BJ (cell line): ENCODE data around the gene CISH. TPM values are rescaled to one million over a fixed set of nuclear protein-coding genes. Genes with fewer than 3 reads are reported as not detected.
A peak's percentile ranks its signal among the peaks of the same experiment; 100 is the strongest.

Experiments used
- CTCF ChIA-PET: fragments of 350-600 bp; formaldehyde crosslinking; extraction: SDS; loops from one replicate; lab custom pipeline; 2021; ENCODE audit warnings: antibody characterized with exemption, inconsistent platforms; lab: Yijun Ruan, JAX
- POLR2A ChIA-PET: fragments of 300-600 bp; sonication (Branson Sonifier 250); formaldehyde crosslinking; extraction: SDS; loops from one replicate; lab custom pipeline; 2021; ENCODE audit warnings: antibody characterized with exemption; lab: Charles Lee
- DNase-seq: peaks from one replicate; pipeline ENCODE4 v3.0.0-alpha.2; 2011; ENCODE audit warnings: low read depth
- H3K27me3 ChIP-seq: 2 replicates; pipeline ENCODE4 v1.6.0; 2011; ENCODE audit warnings: low read length; ENCODE audit not compliant: control insufficient read depth, insufficient read depth
- H3K36me3 ChIP-seq: 2 replicates; pipeline ENCODE4 v1.5.1; 2011; ENCODE audit warnings: low read length; ENCODE audit not compliant: control insufficient read depth, insufficient read depth
- H3K4me3 ChIP-seq: 2 replicates; pipeline ENCODE4 v1.5.1; 2011; ENCODE audit warnings: low read depth, mild to moderate bottlenecking, control low read depth, low read length
- CTCF ChIP-seq: IDR thresholded peaks from 2 replicates; pipeline ENCODE4 v1.5.1; 2011; ENCODE audit warnings: low read depth, mild to moderate bottlenecking, control low read depth, inconsistent platforms, low read length, moderate library complexity; ENCODE audit not compliant: insufficient read depth
- polyA plus RNA-seq: library from polyadenylated mRNA; depleted of rRNA; stranded (reverse); fragments of >200 nt; gene quantifications from 2 replicates; pipeline ENCODE4 v1.2.3, GENCODE V29; 2011

Gene CISH
- polyA plus RNA-seq, 1 experiment: 2.6 TPM

GRCh38 chr3:50620820-50621219 is 9.2 kb upstream of the CISH start:
- CTCF ChIA-PET: interaction anchor here (1.1 to 1.7 kb wide), 3 partner anchors 9 to 690 kb away, joined by 3 to 5 read pairs (median 4); partner anchors contain the start of gene CISH
- no peak for DNase-seq
- no peak for TF ChIP-seq CTCF

GRCh38 chr3:50620420-50620819 is 8.8 kb upstream of the CISH start:
- ChIA-PET POLR2A (no interaction called here), CTCF (interaction anchor here (0.9 to 1.7 kb wide), 6 partner anchors 9 to 690 kb away, joined by 3 to 6 read pairs (median 4); partner anchors contain the start of gene CISH)
- DNase-seq: no peak
- Histone ChIP-seq H3K36me3 (no peaks in the 10 kb centered on the region), H3K27me3 (no peaks in the 10 kb centered on the region), H3K4me3 (no peak overlapping the region)
- TF ChIP-seq CTCF: no peak

More at GRCh38 chr3:50620820-50621219, 9.2 kb upstream of the CISH start:
- POLR2A ChIA-PET: no interaction called here
- Histone ChIP-seq H3K36me3 (no peaks in the 10 kb centered on the region), H3K4me3 (no peak overlapping the region), H3K27me3 (no peaks in the 10 kb centered on the region)

- CTCF ChIA-PET: interaction anchor here (0.9 to 15.0 kb wide), 4 partner anchors 14 to 743 kb away, joined by 4 to 479 read pairs (median 12); partner anchors contain the start of genes C3orf18 and HEMK1
- no peak for TF ChIP-seq CTCF
- POLR2A ChIA-PET: no interaction called here
- H3K36me3 ChIP-seq: no peaks in the 10 kb centered on the region
- no peaks in the 10 kb centered on the region for H3K27me3 ChIP-seq
- peak overlapping the region; percentile 88 for H3K4me3 ChIP-seq
- DNase-seq: no peak
Measured at GRCh38 chr3:50617911-50618481, 6.4 kb upstream of the CISH start.

GRCh38 chr3:50617096-50617791 is 5.7 kb upstream of the CISH start, which contains the start of gene MAPKAPK3:
TSS of gene MAPKAPK3 (plus strand) at chr3:50617151. CDS start at chr3:50617566, 415 bp downstream.
- ChIA-PET POLR2A (no interaction called here), CTCF (interaction anchor here (0.7 to 15.0 kb wide), 24 partner anchors 8 to 1053 kb away, joined by 3 to 479 read pairs (median 10); partner anchors contain the start of genes C3orf18, HEMK1 and MANF)
- no peak for DNase-seq
- Histone ChIP-seq H3K36me3 (no peaks in the 10 kb centered on the region), H3K27me3 (no peaks in the 10 kb centered on the region), H3K4me3 (peak within 1 kb of the TSS; percentile 88)
- TF ChIP-seq CTCF: no peak

GRCh38 chr3:50616770-50617095 is 5.2 kb upstream of the CISH start:
- Histone ChIP-seq H3K27me3 (no peaks in the 10 kb centered on the region), H3K4me3 (peak overlapping the region; percentile 88), H3K36me3 (no peaks in the 10 kb centered on the region)
- CTCF ChIA-PET: interaction anchor here (0.7 to 15.0 kb wide), 32 partner anchors 8 to 1053 kb away, joined by 3 to 479 read pairs (median 6); partner anchors contain the start of genes C3orf18, HEMK1 and MANF
- POLR2A ChIA-PET: no interaction called here
- TF ChIP-seq CTCF: no peak
- DNase-seq: no peak
